GM06990 (cell line): ENCODE measurements around the gene USP13.
"Not testable (repeated sequence)": the region's sequence is repeated elsewhere in the genome, so short reads cannot be mapped to it uniquely, and the experiment has no call there.

Experiments used
- DNase-seq: peaks from one replicate; pipeline ENCODE4 v3.0.0-alpha.2; 2011; ENCODE audit not compliant: insufficient read length; ENCODE audit errors: extremely low read depth
- H3K27me3 ChIP-seq: replicated peaks from 2 replicates; pipeline ENCODE4 v1.6.0; 2011; ENCODE audit warnings: low read length; ENCODE audit not compliant: control insufficient read depth, insufficient read depth
- H3K36me3 ChIP-seq: 2 replicates; pipeline ENCODE4 v1.5.1; 2011; ENCODE audit warnings: low read length; ENCODE audit not compliant: control insufficient read depth, insufficient read depth
- H3K4me3 ChIP-seq: replicated peaks from 2 replicates; pipeline ENCODE4 v1.5.1; 2011; ENCODE audit warnings: low read depth, mild to moderate bottlenecking, control low read depth, low read length
- CTCF ChIP-seq: IDR thresholded peaks from 2 replicates; pipeline ENCODE4 v1.5.1; 2011; ENCODE audit warnings: low read length, control low read depth, mild to moderate bottlenecking, inconsistent platforms; ENCODE audit not compliant: insufficient read depth, poor library complexity, severe bottlenecking

The USP13 gene

GRCh38 chr3:179681492-179682263 is 28.8 kb downstream of the USP13 start:
- Histone ChIP-seq H3K36me3 (no peaks in the 10 kb centered on the region; the same call in 1 of the 2 replicates), H3K4me3 (no peak overlapping the region), H3K27me3 (no peaks in the 10 kb centered on the region)
- no peak for DNase-seq
- TF ChIP-seq CTCF, result no peak

- Histone ChIP-seq H3K4me3 (no peak overlapping the region), H3K27me3 (no peaks in the 10 kb centered on the region), H3K36me3 (no peaks in the 10 kb centered on the region; the same call in 1 of the 2 replicates)
- DNase-seq, result no peak
- TF ChIP-seq CTCF, result no peak
Observed at GRCh38 chr3:179682426-179683080, 29.7 kb downstream of the USP13 start.

- H3K4me3 ChIP-seq, H3K36me3 ChIP-seq, DNase-seq, H3K27me3 ChIP-seq: not testable (repeated sequence)
Observed at GRCh38 chr3:179683286-179683685, 30.4 kb downstream of the USP13 start.

GRCh38 chr3:179687967-179688535 is 35.2 kb downstream of the USP13 start:
- TF ChIP-seq CTCF, result no peak
- no peak overlapping the region for H3K4me3 ChIP-seq
- DNase-seq, result no peak
- H3K36me3 ChIP-seq, result no peaks in the 10 kb centered on the region; the same call in none of the 2 replicates
- no peaks in the 10 kb centered on the region for H3K27me3 ChIP-seq

- Histone ChIP-seq H3K36me3 (no peaks in the 10 kb centered on the region; the same call in none of the 2 replicates), H3K4me3 (no peak overlapping the region), H3K27me3 (no peaks in the 10 kb centered on the region)
- TF ChIP-seq CTCF, result no peak
- DNase-seq, result no peak
Observed at GRCh38 chr3:179688850-179689249, 36.0 kb downstream of the USP13 start.

GRCh38 chr3:179694731-179695130 is 41.9 kb downstream of the USP13 start:
- Histone ChIP-seq H3K4me3 (no peak overlapping the region), H3K27me3 (no peaks in the 10 kb centered on the region), H3K36me3 (no peaks in the 10 kb centered on the region; the same call in 1 of the 2 replicates)
- TF ChIP-seq CTCF, result no peak
- no peak for DNase-seq
